HUES64 (cell line): Measurements from ENCODE around the gene DDX52. TPM values are rescaled to one million over a fixed set of nuclear protein-coding genes. Genes with fewer than 3 reads are reported as not detected.
"Not testable (repeated sequence)": the region's sequence is repeated elsewhere in the genome, so short reads cannot be mapped to it uniquely, and the experiment has no call there.

Experiments used
- H3K27ac ChIP-seq: 2 replicates; pipeline ENCODE4 v1.7.0; 2013; ENCODE audit warnings: low read depth, low read length, inconsistent platforms
- H3K27me3 ChIP-seq: 2 replicates; pipeline ENCODE4 v1.6.1; 2013; ENCODE audit warnings: mild to moderate bottlenecking, low read length; ENCODE audit not compliant: insufficient read depth
- H3K36me3 ChIP-seq: 2 replicates; pipeline ENCODE4 v1.6.1; 2013; ENCODE audit warnings: mild to moderate bottlenecking, low read length; ENCODE audit not compliant: insufficient read depth
- H3K4me1 ChIP-seq: 2 replicates; pipeline ENCODE4 v1.6.1; 2013; ENCODE audit warnings: mild to moderate bottlenecking, low read length, moderate library complexity; ENCODE audit not compliant: insufficient read depth
- H3K4me3 ChIP-seq: 2 replicates; pipeline ENCODE4 v1.5.1; 2013; ENCODE audit warnings: mild to moderate bottlenecking, low read length, moderate library complexity
- H3K9ac ChIP-seq: 2 replicates; pipeline ENCODE4 v1.6.1; 2013; ENCODE audit warnings: mild to moderate bottlenecking, low read depth, low read length
- H3K9me3 ChIP-seq: 2 replicates; pipeline ENCODE4 v1.6.1; 2013; ENCODE audit warnings: low read depth, low read length; ENCODE audit not compliant: insufficient read depth
- WGBS: fragments of 150-250, 120-280 bp; methylation state at CpG from one replicate; pipeline ENCODE4 v1.1.7; 2013; ENCODE audit warnings: missing lambda C conversion rate; 5-methylcytosine and 5-hydroxymethylcytosine counted together
- polyA plus RNA-seq, 2 experiments: library from polyadenylated mRNA; stranded (reverse); fragments of 50-300 nt; gene quantifications; one replicate each; pipeline ENCODE4 v1.2.3, GENCODE V29; 2013

The DDX52 gene, protein sequence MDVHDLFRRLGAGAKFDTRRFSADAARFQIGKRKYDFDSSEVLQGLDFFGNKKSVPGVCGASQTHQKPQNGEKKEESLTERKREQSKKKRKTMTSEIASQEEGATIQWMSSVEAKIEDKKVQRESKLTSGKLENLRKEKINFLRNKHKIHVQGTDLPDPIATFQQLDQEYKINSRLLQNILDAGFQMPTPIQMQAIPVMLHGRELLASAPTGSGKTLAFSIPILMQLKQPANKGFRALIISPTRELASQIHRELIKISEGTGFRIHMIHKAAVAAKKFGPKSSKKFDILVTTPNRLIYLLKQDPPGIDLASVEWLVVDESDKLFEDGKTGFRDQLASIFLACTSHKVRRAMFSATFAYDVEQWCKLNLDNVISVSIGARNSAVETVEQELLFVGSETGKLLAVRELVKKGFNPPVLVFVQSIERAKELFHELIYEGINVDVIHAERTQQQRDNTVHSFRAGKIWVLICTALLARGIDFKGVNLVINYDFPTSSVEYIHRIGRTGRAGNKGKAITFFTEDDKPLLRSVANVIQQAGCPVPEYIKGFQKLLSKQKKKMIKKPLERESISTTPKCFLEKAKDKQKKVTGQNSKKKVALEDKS
- polyA plus RNA-seq (2013, experiment 1 of 2), result 37.9 TPM
- 33.5 TPM for polyA plus RNA-seq (2013, experiment 2 of 2)

DNA sequence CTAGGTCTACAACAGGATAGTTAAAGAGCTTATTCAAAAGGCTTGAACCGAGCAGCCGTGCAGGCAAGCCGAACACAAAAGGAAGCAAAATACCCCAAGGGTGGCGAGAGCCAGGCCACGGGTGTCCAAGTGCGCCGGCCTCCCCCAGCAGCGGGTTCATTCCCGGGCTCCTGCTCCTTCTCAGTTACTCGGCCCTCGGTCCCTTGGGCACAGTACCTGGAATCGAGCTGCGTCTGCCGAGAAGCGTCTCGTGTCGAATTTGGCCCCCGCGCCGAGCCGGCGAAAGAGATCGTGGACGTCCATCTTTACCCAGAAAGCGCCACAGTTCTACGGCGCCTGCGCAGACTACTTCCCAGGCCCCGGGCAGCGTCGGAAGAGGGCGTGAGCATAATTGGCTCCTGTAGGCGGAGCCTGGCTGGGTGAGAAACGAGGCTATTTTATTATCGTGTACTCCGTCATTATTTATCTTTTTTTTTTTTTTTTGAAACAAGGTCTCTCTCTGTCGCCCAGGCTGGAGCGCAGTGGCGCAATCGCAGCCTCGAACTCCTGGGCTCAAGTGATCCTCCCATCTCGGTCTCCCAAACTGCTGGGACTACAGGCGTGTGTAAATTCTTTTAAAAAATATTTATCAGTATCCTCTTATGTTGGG lies at the start of gene DDX52:
Gene DDX52 (minus strand): TSS at position 329 of the 649 bp plus-strand sequence. CDS start 26 bp downstream, at position 303.
- 0 out of 2 replicates have a peak, but pooled peaks cover 10% of the 10 kb centered on the region for H3K4me1 ChIP-seq
- peak within 1 kb of the TSS; percentile 98 for H3K4me3 ChIP-seq
- WGBS, result under 1% methylated on average over 42 of the region's 43 CpGs
- H3K9me3 ChIP-seq, result no peaks in the 10 kb centered on the region
- H3K27me3 ChIP-seq, result peaks cover 37% of the 10 kb centered on the region
- peaks cover 27% of the 10 kb centered on the region for H3K36me3 ChIP-seq
- peak within 1 kb of the TSS; percentile 34 for H3K27ac ChIP-seq
- peak within 1 kb of the TSS; percentile 89 for H3K9ac ChIP-seq

- Histone ChIP-seq H3K36me3 (no peaks in the 10 kb centered on the region), H3K9me3 (peaks cover 9% of the 10 kb centered on the region; the same call in 1 of the 2 replicates), H3K4me1 (no peaks in the 10 kb centered on the region), H3K27me3 (no peaks in the 10 kb centered on the region; the same call in 1 of the 2 replicates), H3K27ac (no peak overlapping the region), H3K9ac (no peak overlapping the region), H3K4me3 (no peak overlapping the region)
- 93% methylated on average over 6 of the region's 6 CpGs for WGBS
Observed at GRCh38 chr17:37691807-37692206, 48.6 kb upstream of the DDX52 start.

- Histone ChIP-seq H3K4me1 (no peaks in the 10 kb centered on the region), H3K27me3 (no peaks in the 10 kb centered on the region; the same call in 1 of the 2 replicates), H3K9ac (no peak overlapping the region), H3K4me3 (no peak overlapping the region), H3K36me3 (no peaks in the 10 kb centered on the region), H3K27ac (no peak overlapping the region), H3K9me3 (no peaks in the 10 kb centered on the region)
- WGBS, result 93% methylated on average over 7 of the region's 7 CpGs
Observed at GRCh38 chr17:37689317-37689716, 46.1 kb upstream of the DDX52 start.

GRCh38 chr17:37683454-37683984 lies 40.3 kb upstream of the DDX52 start:
- Histone ChIP-seq H3K9ac (no peak overlapping the region), H3K27ac (no peak overlapping the region), H3K4me3 (no peak overlapping the region), H3K36me3 (no peaks in the 10 kb centered on the region), H3K9me3 (no peaks in the 10 kb centered on the region; the same call in 1 of the 2 replicates), H3K27me3 (no peaks in the 10 kb centered on the region; the same call in 1 of the 2 replicates), H3K4me1 (no peaks in the 10 kb centered on the region)
- 94% methylated on average over 9 of the region's 9 CpGs for WGBS

GRCh38 chr17:37682007-37682406 lies 38.8 kb upstream of the DDX52 start:
- H3K4me1 ChIP-seq, result no peaks in the 10 kb centered on the region
- H3K27ac ChIP-seq, result no peak overlapping the region
- H3K9ac ChIP-seq, result no peak overlapping the region
- H3K27me3 ChIP-seq, result no peaks in the 10 kb centered on the region
- no peaks in the 10 kb centered on the region for H3K36me3 ChIP-seq
- H3K4me3 ChIP-seq, result no peak overlapping the region
- no peaks in the 10 kb centered on the region; the same call in 1 of the 2 replicates for H3K9me3 ChIP-seq
- WGBS, result 89% methylated on average over 3 of the region's 3 CpGs

GRCh38 chr17:37679995-37680394 lies 36.7 kb upstream of the DDX52 start:
- H3K27ac ChIP-seq, H3K36me3 ChIP-seq, H3K4me3 ChIP-seq, H3K4me1 ChIP-seq, H3K9ac ChIP-seq, H3K9me3 ChIP-seq, H3K27me3 ChIP-seq: not testable (repeated sequence)
- no CpG with 5 or more reads among the region's 2 CpGs for WGBS

DNA sequence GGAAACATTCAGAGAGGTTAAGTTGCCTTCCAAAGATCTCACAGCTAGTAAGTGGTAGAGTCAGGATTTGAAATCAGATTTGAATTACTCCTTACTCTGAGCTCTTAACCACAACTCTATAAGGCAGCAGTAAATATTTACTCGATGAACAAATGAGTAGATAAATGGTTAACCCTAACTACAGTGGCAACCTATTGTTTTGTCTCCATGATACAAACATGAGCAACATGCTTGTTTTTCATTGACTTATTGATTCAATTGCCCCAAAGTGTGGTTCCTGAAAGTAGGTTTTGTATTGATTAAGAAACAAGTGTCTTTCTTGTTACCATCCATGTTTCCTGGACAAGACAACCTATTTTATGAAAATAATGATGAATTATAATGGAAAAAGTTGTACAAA lies 34.8 kb upstream of the DDX52 start:
- H3K27ac ChIP-seq, result no peak overlapping the region
- 89% methylated on average over 1 of the region's 1 CpG for WGBS

GRCh38 chr17:37677021-37677420 lies 33.8 kb upstream of the DDX52 start:
- no peak overlapping the region for H3K9ac ChIP-seq
- H3K4me1 ChIP-seq, result no peaks in the 10 kb centered on the region
- no peaks in the 10 kb centered on the region for H3K36me3 ChIP-seq
- WGBS, result 89% methylated on average over 1 of the region's 1 CpG
- no peaks in the 10 kb centered on the region for H3K27me3 ChIP-seq
- no peaks in the 10 kb centered on the region; the same call in 1 of the 2 replicates for H3K9me3 ChIP-seq
- no peak overlapping the region for H3K27ac ChIP-seq
- no peak overlapping the region for H3K4me3 ChIP-seq

More for the DNA sequence above, 34.8 kb upstream of the DDX52 start:
- Histone ChIP-seq H3K9me3 (no peaks in the 10 kb centered on the region; the same call in 1 of the 2 replicates), H3K4me3 (no peak overlapping the region), H3K36me3 (no peaks in the 10 kb centered on the region), H3K27me3 (no peaks in the 10 kb centered on the region), H3K4me1 (no peaks in the 10 kb centered on the region), H3K9ac (no peak overlapping the region)

DNA sequence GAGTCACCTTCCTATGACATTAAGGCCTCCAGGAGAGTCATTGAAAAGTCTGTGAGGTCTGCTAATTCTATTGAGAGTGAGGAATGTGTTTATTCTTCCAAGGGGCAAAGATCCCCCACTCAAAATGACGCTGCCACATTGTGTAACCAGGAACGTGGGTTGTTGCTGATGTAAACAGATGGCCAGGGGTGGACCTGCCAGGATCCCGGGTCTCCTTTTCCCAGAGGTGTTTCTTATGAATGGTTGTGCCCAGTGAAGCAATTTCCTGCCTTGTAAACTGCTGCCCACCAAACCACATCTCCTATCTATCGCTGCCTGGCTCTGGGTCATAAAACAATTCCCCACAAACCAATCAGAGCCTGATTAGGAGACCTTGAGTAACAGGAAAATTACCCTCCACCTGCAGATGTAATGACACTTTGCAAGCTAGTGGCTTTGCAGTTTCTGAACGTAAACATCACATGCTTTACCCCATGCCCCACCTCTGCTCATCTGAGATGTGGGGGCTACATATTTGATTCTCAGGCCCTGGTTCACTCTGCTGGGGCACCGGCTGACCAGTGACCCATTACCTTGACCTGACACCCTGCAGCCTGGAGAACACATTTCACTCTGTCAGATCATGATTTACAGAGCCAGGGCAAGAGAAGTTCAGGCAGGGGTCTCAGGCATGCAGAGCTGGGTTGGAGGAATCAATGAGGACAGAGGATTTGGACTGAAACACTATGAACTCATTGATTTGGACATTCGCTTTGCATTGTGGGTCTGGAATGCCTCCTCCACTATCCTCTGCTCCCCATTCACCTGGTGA lies 33.1 kb upstream of the DDX52 start:
- H3K9me3 ChIP-seq, result no peaks in the 10 kb centered on the region; the same call in 1 of the 2 replicates
- H3K36me3 ChIP-seq, result no peaks in the 10 kb centered on the region
- no peak overlapping the region for H3K4me3 ChIP-seq
- WGBS, result 88% methylated on average over 7 of the region's 7 CpGs
- no peak overlapping the region for H3K27ac ChIP-seq
- H3K9ac ChIP-seq, result no peak overlapping the region
- H3K27me3 ChIP-seq, result no peaks in the 10 kb centered on the region
- no peaks in the 10 kb centered on the region for H3K4me1 ChIP-seq

GRCh38 chr17:37674511-37674910 lies 31.3 kb upstream of the DDX52 start:
- Histone ChIP-seq H3K9ac (no peak overlapping the region), H3K4me1 (no peaks in the 10 kb centered on the region), H3K36me3 (no peaks in the 10 kb centered on the region), H3K9me3 (no peaks in the 10 kb centered on the region; the same call in 1 of the 2 replicates), H3K27me3 (no peaks in the 10 kb centered on the region), H3K27ac (no peak overlapping the region), H3K4me3 (no peak overlapping the region)
- WGBS, result 100% methylated on average over 1 of the region's 1 CpG
